Thyroid gland (tissue), 4 donors: Measurements from ENCODE around the gene BCL3. TPM values are rescaled to one million over a fixed set of nuclear protein-coding genes. Genes with fewer than 3 reads are reported as not detected.
"Not testable (repeated sequence)": the region's sequence is repeated elsewhere in the genome, so short reads cannot be mapped to it uniquely, and the experiment has no call there.

Experiments used
- DNase-seq, 2 donors: peaks; one replicate each; pipeline ENCODE4 v3.0.0-alpha.2; 2019
- H3K27ac ChIP-seq, 3 donors: fragments of 200-600 bp; sonication (generic); 1 replicate in 2 of 3; 2 replicates in 1 of 3; pipeline ENCODE4 v1.5.1; 2016 to 2019; ENCODE audit warnings: mild to moderate bottlenecking in 1 of 3, moderate library complexity in 1 of 3
- H3K27me3 ChIP-seq: fragments of 200-600 bp; sonication (generic); one replicate; pipeline ENCODE4 v1.5.1; 2019
- H3K36me3 ChIP-seq, 2 donors: fragments of 200-600 bp; sonication (generic); one replicate each; pipeline ENCODE4 v1.5.1; 2016 to 2019
- H3K4me1 ChIP-seq, 2 donors: fragments of 200-600 bp; sonication (generic); one replicate each; pipeline ENCODE4 v1.5.1; 2017 to 2019
- H3K4me3 ChIP-seq, 3 donors: fragments of 200-600 bp; sonication (generic); replicated peaks in 1 of 3; 1 replicate in 2 of 3; 2 replicates in 1 of 3; pipeline ENCODE4 v1.5.1; 2016; ENCODE audit warnings: mild to moderate bottlenecking in 1 of 3
- H3K9me3 ChIP-seq: fragments of 200-600 bp; sonication (generic); one replicate; pipeline ENCODE4 v1.5.1; 2017
- POLR2A ChIP-seq, 2 donors: fragments of 450-650 bp; IDR thresholded peaks; one replicate each; pipeline ENCODE4 v1.6.1; 2017; ENCODE audit warnings: antibody characterized with exemption in 2 of 2, mild to moderate bottlenecking in 2 of 2, moderate library complexity in 1 of 2
- WGBS, 2 donors: methylation state at CpG; one replicate each; pipeline ENCODE4 v1.1.5; 2017; 5-methylcytosine and 5-hydroxymethylcytosine counted together
- intact Hi-C: fragments of 100-400 bp; cut with DNase I; formaldehyde crosslinking; loops from one replicate; pipeline ENCODE4 v1.15.1; 2023
- total RNA-seq, 4 donors: library from RNA; depleted of rRNA; stranded (reverse); fragments of >200 nt; gene quantifications; one replicate each; pipeline ENCODE4 v1.2.3, GENCODE V29; 2016
- TF ChIP-seq, protein P1 (sequence below), 6 experiments: fragments of 200-600 bp in 3 of 6; fragments of 450-650 bp in 3 of 6; sonication (generic) in 3 of 6; IDR thresholded peaks; one replicate each; pipeline ENCODE4 v1.5.1; 2016 to 2019; ENCODE audit warnings: antibody characterized with exemption in 6 of 6, mild to moderate bottlenecking in 2 of 6, inconsistent platforms in 1 of 6, moderate library complexity in 1 of 6

BCL3 gene
- total RNA-seq, 4 donors from 2014 or later = 12.4 to 56.2 (median 16.8) TPM

DNA sequence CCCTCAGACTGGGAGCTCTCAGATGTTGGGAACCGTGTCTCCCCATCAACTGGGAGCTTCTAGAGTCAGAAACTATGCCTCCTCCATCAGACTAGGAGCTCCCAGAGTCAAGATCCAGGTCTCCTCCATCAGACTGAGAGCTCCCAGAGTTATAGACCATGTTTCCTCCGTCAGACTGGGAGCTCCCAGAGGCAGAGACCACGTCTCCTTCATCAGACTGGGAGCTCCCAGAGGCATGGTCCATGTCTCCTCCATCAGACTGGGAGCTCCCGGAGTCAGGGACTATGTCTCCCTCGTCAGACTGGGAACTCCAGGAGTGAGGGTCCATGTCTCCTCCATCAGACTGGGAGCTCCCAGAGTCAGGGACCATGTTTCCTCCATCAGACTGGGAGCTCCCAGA lies 39.6 kb upstream of the BCL3 start:
- Histone ChIP-seq H3K27me3 (no peaks in the 10 kb centered on the region), H3K9me3 (no peaks in the 10 kb centered on the region), H3K36me3 (no peaks in the 10 kb centered on the region), H3K27ac (no peak overlapping the region), H3K4me3 (no peak overlapping the region), H3K4me1 (peaks cover 8 to 10% of the 10 kb centered on the region in 2 donors)
- 75 to 83% methylated on average over 5 of the region's 5 CpGs for WGBS, 2 donors
- no peak for DNase-seq
- intact Hi-C loops = no loop called here
- TF ChIP-seq, protein P1, sequence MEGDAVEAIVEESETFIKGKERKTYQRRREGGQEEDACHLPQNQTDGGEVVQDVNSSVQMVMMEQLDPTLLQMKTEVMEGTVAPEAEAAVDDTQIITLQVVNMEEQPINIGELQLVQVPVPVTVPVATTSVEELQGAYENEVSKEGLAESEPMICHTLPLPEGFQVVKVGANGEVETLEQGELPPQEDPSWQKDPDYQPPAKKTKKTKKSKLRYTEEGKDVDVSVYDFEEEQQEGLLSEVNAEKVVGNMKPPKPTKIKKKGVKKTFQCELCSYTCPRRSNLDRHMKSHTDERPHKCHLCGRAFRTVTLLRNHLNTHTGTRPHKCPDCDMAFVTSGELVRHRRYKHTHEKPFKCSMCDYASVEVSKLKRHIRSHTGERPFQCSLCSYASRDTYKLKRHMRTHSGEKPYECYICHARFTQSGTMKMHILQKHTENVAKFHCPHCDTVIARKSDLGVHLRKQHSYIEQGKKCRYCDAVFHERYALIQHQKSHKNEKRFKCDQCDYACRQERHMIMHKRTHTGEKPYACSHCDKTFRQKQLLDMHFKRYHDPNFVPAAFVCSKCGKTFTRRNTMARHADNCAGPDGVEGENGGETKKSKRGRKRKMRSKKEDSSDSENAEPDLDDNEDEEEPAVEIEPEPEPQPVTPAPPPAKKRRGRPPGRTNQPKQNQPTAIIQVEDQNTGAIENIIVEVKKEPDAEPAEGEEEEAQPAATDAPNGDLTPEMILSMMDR (IDR thresholded peaks at IDR 0.05) = no peak
- TF ChIP-seq POLR2A (IDR thresholded peaks at IDR 0.05) = no peak

DNA sequence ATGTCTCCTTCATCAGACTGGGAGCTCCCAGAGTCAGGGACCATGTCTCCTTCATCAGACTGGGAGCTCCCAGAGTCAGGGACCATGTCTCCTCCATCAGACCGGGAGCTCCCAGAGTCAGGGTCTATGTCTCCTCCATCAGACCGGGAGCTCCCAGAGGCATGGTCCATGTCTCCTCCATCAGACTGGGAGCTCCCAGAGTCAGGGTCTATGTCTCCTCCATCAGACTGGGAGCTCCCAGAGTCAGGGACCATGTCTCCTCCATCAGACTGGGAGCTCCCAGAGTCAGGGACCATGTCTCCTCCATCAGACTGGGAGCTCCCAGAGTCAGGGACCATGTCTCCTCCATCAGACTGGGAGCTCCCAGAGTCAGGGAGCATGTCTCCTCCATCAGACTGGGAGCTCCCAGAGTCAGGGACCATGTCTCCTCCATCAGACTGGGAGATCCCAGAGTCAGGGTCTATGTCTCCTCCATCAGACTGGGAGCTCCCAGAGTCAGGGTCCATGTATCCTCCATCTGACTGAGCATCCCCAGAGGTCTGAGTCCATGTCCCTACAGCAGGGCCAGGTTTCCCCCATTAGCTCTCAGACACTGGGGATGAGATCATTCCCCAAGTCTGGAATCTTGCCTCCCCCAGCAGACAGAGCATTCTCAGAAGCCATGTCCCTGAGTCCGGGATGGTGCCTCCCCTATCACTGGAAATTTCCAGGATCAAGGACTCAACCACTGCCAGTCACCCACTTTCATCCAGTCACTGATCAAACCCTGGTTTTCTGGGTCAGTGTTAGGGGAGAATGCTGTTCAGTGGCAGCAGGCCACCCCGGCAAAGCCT lies 38.9 kb upstream of the BCL3 start:
- H3K27me3 ChIP-seq, intact Hi-C loops, H3K27ac ChIP-seq, DNase-seq, H3K36me3 ChIP-seq, H3K4me1 ChIP-seq, H3K9me3 ChIP-seq, H3K4me3 ChIP-seq: not testable (repeated sequence)
- 76 to 88% methylated on average over 2 to 3 of the region's 4 CpGs for WGBS, 2 donors

DNA sequence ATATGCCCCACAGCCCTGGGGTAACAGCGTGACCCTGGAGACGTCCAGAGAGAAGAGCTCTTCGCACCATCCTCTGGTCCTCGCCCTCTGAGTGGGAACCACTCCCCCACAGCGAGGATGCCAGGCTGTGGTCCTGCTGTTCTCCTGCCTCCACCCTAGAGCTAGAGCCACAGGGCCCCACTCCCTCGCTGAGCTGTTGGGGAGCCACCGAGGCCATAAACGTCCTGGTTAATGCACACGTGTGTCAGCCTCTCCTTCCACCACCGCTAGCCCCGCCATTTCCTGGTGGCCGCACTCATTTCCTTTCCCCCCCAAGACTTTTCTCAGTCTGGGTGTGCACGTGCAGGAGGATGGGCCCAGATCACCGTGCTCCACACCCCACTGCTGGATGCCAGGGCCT lies 38.0 kb upstream of the BCL3 start:
- H3K9me3 ChIP-seq = no peaks in the 10 kb centered on the region
- peaks cover 8 to 10% of the 10 kb centered on the region in 2 donors for H3K4me1 ChIP-seq
- WGBS, 2 donors = 85 to 97% methylated on average over 14 of the region's 14 CpGs
- TF ChIP-seq, protein P1 (IDR thresholded peaks at IDR 0.05) = no peak
- TF ChIP-seq POLR2A (IDR thresholded peaks at IDR 0.05) = no peak
- no peak overlapping the region for H3K4me3 ChIP-seq
- no peaks in the 10 kb centered on the region for H3K27me3 ChIP-seq
- intact Hi-C loops = no loop called here
- H3K36me3 ChIP-seq = no peaks in the 10 kb centered on the region
- DNase-seq = no peak
- H3K27ac ChIP-seq = no peak overlapping the region

DNA sequence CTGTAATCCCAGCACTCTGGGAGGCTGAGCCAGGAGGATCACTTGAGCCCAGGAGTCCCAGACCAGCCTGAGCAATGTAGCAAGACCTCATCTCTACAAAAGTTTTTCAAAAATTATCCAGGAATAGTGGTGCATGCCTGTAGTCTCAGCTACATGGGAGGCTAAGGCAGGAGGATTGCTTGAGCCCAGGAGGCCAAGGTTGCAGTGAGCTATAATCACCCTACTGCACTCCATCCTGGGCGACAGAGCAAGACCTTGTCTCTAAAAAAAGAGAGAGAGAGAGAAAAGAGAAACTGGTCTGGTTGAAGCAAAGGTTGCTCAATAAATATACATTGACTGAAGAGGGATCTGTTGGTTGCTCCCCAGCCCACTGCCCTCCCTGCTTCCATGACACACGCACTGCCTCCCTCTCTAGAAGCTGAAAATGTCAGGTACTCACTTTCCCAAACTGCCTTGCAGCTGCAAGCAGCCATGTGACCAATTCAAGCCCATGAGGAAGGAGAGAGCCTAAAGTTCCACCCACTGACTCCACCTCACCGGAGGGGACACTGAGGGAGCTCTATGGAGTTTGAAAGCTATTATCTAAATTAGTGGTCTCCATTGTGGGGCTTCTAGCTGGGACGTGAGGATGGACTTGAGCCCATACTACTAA lies 35.5 kb upstream of the BCL3 start:
- Histone ChIP-seq H3K4me3 (no peak overlapping the region), H3K36me3 (no peaks in the 10 kb centered on the region), H3K27ac (peak overlapping the region in 2 of 3 donors; percentile 36 to 61), H3K4me1 (peaks cover 18 to 19% of the 10 kb centered on the region in 2 donors), H3K27me3 (no peaks in the 10 kb centered on the region), H3K9me3 (no peaks in the 10 kb centered on the region)
- 64 to 74% methylated on average over 2 to 4 of the region's 4 CpGs for WGBS, 2 donors
- no peak for DNase-seq
- intact Hi-C loops = no loop called here
- TF ChIP-seq, protein P1 (IDR thresholded peaks at IDR 0.05) = no peak
- TF ChIP-seq POLR2A (IDR thresholded peaks at IDR 0.05) = no peak

DNA sequence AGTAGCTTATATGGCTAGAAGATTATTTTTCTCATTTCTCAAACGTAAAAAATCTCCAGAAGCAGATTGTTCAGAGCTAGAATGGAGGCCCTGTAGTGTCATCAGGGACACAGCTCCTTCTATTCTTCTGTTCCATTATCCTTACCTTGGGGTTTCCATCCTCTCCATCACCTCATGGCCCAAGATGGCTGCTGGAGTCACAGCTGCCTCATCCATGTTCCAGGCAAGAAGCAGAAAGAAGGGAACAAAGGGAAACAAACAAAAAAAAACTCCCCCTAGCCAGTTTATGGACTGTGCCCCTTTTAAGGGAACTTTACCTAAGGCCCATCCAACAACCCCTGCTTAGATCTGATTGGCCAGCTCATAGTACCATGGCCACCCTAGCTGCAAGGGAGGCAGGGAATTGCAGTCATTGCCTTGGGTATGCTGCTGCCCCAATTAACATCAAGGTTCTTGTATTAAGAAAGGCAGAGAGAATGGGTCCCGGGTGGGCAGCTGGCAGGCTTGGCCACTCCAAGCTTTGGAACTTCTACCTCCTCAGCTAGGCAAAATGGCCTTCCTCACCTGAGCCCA lies 33.8 kb upstream of the BCL3 start:
- Histone ChIP-seq H3K9me3 (no peaks in the 10 kb centered on the region), H3K4me3 (no peak overlapping the region), H3K4me1 (peaks cover 34% of the 10 kb centered on the region in 2 donors), H3K36me3 (no peaks in the 10 kb centered on the region), H3K27ac (no peak overlapping the region), H3K27me3 (no peaks in the 10 kb centered on the region)
- DNase-seq = no peak
- 45 to 50% methylated on average over 2 of the region's 2 CpGs for WGBS, 2 donors
- TF ChIP-seq POLR2A (IDR thresholded peaks at IDR 0.05) = no peak
- TF ChIP-seq, protein P1 (IDR thresholded peaks at IDR 0.05) = no peak
- intact Hi-C loops = no loop called here
